Spleen (tissue), 7 donors: ENCODE results near the gene NEUROD4.

Experiments
- POLR2A ChIP-seq, 3 donors: fragments of 450-650 bp; IDR thresholded peaks; one replicate each; pipeline ENCODE4 v1.5.1; 2017; ENCODE audit warnings: antibody characterized with exemption in 3 of 3, mild to moderate bottlenecking in 1 of 3
- POLR2AphosphoS5 ChIP-seq, 3 donors: sonication (generic); formaldehyde crosslinking; IDR thresholded peaks; one replicate each; pipeline ENCODE4 v1.5.1; 2017; ENCODE audit warnings: antibody characterized with exemption in 3 of 3
- TF ChIP-seq, protein P1 (sequence below), 11 experiments: fragments of 200-600 bp in 7 of 11; fragments of 450-650 bp in 4 of 11; sonication (generic) in 4 of 11; IDR thresholded peaks in 8 of 11; conservative IDR thresholded peaks in 3 of 11; 1 replicate in 7 of 11; 2 replicates in 4 of 11; pipeline versions ENCODE4 v1.4.0 to v1.8.0; 2016 to 2021; ENCODE audit warnings: antibody characterized with exemption in 11 of 11, inconsistent platforms in 4 of 11, mild to moderate bottlenecking in 1 of 11
- donor health status: DM: no; HTN: no; CAD: no; lungs with moderate emphysema.
- donor health status: DM: no; HTN: no; CAD: no.
- donor health status: DM: no; HTN: no; CAD: no.

- TF ChIP-seq, protein P1, sequence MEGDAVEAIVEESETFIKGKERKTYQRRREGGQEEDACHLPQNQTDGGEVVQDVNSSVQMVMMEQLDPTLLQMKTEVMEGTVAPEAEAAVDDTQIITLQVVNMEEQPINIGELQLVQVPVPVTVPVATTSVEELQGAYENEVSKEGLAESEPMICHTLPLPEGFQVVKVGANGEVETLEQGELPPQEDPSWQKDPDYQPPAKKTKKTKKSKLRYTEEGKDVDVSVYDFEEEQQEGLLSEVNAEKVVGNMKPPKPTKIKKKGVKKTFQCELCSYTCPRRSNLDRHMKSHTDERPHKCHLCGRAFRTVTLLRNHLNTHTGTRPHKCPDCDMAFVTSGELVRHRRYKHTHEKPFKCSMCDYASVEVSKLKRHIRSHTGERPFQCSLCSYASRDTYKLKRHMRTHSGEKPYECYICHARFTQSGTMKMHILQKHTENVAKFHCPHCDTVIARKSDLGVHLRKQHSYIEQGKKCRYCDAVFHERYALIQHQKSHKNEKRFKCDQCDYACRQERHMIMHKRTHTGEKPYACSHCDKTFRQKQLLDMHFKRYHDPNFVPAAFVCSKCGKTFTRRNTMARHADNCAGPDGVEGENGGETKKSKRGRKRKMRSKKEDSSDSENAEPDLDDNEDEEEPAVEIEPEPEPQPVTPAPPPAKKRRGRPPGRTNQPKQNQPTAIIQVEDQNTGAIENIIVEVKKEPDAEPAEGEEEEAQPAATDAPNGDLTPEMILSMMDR (IDR thresholded peaks at IDR 0.05 in 8 of 11, conservative IDR thresholded peaks at IDR 0.05 in 3 of 11): no peak
- no peak for TF ChIP-seq POLR2AphosphoS5 (IDR thresholded peaks at IDR 0.05)
- TF ChIP-seq POLR2A (IDR thresholded peaks at IDR 0.05): no peak
These were observed 29.9 kb upstream of the NEUROD4 start for GRCh38 chr12:54989829-54990228.
